ENCODE measurements around the gene HGS. TPM values are rescaled to one million over a fixed set of nuclear protein-coding genes. Genes with fewer than 3 reads are reported as not detected.

The HGS gene
- total and polyA plus RNA-seq, 2 of the 13 experiments (the other 11 are each of a cell fraction or from before 2014, with no cell fraction given), result 73.3 to 78.1 TPM

DNA sequence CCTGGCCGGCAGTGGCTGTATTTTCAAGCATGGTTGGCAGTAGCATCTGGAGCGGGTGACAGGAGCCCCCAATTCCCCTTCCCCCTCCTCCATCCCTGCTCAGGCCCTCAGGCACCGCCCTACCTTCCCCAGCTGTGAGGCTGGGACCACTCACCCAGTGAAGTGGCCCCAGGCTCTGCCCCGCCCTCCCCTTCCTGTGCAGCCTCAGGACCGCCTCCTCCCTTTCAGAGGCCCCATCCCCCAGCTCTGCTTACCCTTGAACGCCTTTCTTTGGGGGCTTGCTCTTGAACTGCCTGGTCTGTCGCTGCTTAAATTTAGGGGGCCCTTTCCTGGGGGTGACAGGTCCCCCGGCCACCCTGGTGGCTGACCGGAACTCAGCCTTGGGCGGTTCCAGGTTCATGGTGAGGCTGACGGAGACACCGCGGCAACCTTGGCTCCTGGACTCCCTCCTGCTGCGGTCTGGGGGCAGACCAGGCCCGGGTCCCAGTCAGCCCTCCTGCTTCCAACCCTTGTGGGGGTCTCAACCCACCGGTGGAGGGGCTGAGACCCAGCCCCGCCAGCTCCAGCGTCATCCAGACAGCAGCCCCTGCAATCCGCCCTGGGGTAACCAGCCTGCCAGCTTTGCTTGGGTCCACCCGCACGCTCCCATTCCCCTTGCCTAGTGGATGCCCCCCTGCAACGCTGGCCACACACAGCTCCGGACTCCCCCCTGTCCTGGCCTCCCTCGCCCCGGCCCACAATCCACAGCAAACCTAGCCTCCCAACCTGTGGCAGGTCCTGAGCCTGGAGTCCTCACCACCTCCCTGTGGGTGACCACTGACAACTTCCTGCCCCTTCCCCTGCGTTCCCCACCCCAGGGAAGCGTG is 30.7 kb upstream of the HGS start (continued):
- TF ChIP-seq, protein P1, sequence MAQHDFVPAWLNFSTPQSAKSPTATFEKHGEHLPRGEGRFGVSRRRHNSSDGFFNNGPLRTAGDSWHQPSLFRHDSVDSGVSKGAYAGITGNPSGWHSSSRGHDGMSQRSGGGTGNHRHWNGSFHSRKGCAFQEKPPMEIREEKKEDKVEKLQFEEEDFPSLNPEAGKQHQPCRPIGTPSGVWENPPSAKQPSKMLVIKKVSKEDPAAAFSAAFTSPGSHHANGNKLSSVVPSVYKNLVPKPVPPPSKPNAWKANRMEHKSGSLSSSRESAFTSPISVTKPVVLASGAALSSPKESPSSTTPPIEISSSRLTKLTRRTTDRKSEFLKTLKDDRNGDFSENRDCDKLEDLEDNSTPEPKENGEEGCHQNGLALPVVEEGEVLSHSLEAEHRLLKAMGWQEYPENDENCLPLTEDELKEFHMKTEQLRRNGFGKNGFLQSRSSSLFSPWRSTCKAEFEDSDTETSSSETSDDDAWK (CRISPR knock-in tag; IDR thresholded peaks at IDR 0.05), result no peak
- TF ChIP-seq MAFG (CRISPR knock-in tag; IDR thresholded peaks at IDR 0.05) (no peak), ELF1 (CRISPR knock-in tag; IDR thresholded peaks at IDR 0.05) (0 out of 2 replicates have a peak, but pooled peaks have one; percentile 12), ZNF326 (CRISPR knock-in tag; IDR thresholded peaks at IDR 0.05; ENCODE audit: borderline replicate concordance) (no peak), SETDB1 (CRISPR knock-in tag; IDR thresholded peaks at IDR 0.05; ENCODE audit: borderline replicate concordance) (no peak), ZKSCAN8 (CRISPR knock-in tag; IDR thresholded peaks at IDR 0.05; ENCODE audit: borderline replicate concordance) (no peak), ZNF562 (CRISPR knock-in tag; IDR thresholded peaks at IDR 0.05; ENCODE audit: borderline replicate concordance) (no peak), SOX5 (CRISPR knock-in tag; IDR thresholded peaks at IDR 0.05; ENCODE audit: borderline replicate concordance) (no peak), ZNF20 (CRISPR knock-in tag; IDR thresholded peaks at IDR 0.05) (no peak), ZMYM2 (CRISPR knock-in tag; IDR thresholded peaks at IDR 0.05) (no peak), KAT8 (CRISPR knock-in tag; IDR thresholded peaks at IDR 0.05) (0 out of 2 replicates have a peak, but pooled peaks have one; percentile 44), SNRNP70 (IDR thresholded peaks at IDR 0.05; ENCODE audit: low read depth, low read length) (no peak), MXD4 (CRISPR knock-in tag; IDR thresholded peaks at IDR 0.05) (no peak), MAFF (IDR thresholded peaks at IDR 0.05; ENCODE audit: low read depth, low read length) (no peak), ZNF260 (CRISPR knock-in tag; IDR thresholded peaks at IDR 0.05; ENCODE audit: borderline replicate concordance, low read depth) (no peak), SKI (IDR thresholded peaks at IDR 0.05; ENCODE audit: partially characterized antibody) (no peak), RBM22 (optimal IDR thresholded peaks at IDR 0.05; ENCODE audit: low read length) (no peak), ZNF3 (CRISPR knock-in tag; IDR thresholded peaks at IDR 0.05) (no peak), ZNF451 (CRISPR knock-in tag; IDR thresholded peaks at IDR 0.05) (no peak), IKZF4 (CRISPR knock-in tag; IDR thresholded peaks at IDR 0.05; ENCODE audit: borderline replicate concordance, low read depth, not compliant biosample characterization) (no peak), YEATS2 (CRISPR knock-in tag; IDR thresholded peaks at IDR 0.05; ENCODE audit: borderline replicate concordance) (no peak), NCOA2 (CRISPR knock-in tag; IDR thresholded peaks at IDR 0.05) (no peak), ASH2L (IDR thresholded peaks at IDR 0.05; ENCODE audit: insufficient read length, low read depth, low read length) (no peak)
- TF ChIP-seq, protein P2, sequence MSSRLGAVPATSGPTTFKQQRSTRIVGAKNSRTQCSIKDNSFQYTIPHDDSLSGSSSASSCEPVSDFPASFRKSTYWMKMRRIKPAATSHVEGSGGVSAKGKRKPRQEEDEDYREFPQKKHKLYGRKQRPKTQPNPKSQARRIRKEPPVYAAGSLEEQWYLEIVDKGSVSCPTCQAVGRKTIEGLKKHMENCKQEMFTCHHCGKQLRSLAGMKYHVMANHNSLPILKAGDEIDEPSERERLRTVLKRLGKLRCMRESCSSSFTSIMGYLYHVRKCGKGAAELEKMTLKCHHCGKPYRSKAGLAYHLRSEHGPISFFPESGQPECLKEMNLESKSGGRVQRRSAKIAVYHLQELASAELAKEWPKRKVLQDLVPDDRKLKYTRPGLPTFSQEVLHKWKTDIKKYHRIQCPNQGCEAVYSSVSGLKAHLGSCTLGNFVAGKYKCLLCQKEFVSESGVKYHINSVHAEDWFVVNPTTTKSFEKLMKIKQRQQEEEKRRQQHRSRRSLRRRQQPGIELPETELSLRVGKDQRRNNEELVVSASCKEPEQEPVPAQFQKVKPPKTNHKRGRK (CRISPR knock-in tag; IDR thresholded peaks at IDR 0.05), result no peak
- TF ChIP-seq, protein P3, sequence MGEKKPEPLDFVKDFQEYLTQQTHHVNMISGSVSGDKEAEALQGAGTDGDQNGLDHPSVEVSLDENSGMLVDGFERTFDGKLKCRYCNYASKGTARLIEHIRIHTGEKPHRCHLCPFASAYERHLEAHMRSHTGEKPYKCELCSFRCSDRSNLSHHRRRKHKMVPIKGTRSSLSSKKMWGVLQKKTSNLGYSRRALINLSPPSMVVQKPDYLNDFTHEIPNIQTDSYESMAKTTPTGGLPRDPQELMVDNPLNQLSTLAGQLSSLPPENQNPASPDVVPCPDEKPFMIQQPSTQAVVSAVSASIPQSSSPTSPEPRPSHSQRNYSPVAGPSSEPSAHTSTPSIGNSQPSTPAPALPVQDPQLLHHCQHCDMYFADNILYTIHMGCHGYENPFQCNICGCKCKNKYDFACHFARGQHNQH (CRISPR knock-in tag; IDR thresholded peaks at IDR 0.05), result no peak
- TF ChIP-seq, protein P4, sequence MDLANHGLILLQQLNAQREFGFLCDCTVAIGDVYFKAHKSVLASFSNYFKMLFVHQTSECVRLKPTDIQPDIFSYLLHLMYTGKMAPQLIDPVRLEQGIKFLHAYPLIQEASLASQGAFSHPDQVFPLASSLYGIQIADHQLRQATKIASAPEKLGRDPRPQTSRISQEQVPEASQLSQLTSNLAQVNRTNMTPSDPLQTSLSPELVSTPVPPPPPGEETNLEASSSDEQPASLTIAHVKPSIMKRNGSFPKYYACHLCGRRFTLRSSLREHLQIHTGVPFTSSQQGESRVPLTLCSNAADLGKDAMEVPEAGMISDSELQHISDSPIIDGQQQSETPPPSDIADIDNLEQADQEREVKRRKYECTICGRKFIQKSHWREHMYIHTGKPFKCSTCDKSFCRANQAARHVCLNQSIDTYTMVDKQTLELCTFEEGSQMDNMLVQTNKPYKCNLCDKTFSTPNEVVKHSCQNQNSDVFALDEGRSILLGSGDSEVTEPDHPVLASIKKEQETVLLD (CRISPR knock-in tag; IDR thresholded peaks at IDR 0.05; ENCODE audit: low read depth), result no peak
